ENCODE measurements around the gene KCND3.

- TF ChIP-seq, protein P1, sequence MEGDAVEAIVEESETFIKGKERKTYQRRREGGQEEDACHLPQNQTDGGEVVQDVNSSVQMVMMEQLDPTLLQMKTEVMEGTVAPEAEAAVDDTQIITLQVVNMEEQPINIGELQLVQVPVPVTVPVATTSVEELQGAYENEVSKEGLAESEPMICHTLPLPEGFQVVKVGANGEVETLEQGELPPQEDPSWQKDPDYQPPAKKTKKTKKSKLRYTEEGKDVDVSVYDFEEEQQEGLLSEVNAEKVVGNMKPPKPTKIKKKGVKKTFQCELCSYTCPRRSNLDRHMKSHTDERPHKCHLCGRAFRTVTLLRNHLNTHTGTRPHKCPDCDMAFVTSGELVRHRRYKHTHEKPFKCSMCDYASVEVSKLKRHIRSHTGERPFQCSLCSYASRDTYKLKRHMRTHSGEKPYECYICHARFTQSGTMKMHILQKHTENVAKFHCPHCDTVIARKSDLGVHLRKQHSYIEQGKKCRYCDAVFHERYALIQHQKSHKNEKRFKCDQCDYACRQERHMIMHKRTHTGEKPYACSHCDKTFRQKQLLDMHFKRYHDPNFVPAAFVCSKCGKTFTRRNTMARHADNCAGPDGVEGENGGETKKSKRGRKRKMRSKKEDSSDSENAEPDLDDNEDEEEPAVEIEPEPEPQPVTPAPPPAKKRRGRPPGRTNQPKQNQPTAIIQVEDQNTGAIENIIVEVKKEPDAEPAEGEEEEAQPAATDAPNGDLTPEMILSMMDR (optimal IDR thresholded peaks at IDR 0.05 in 1 of 3, IDR thresholded peaks at IDR 0.05 in 1 of 3, conservative IDR thresholded peaks at IDR 0.05 in 1 of 3; ENCODE audit: extremely low read depth in 1 of 3, insufficient read depth in 2 of 3, low read length in 3 of 3), result no peak
- no peak for TF ChIP-seq EZH2 (IDR thresholded peaks at IDR 0.05; ENCODE audit: low read length)
Measured at GRCh38 chr1:111802110-111802509, 187.4 kb downstream of the KCND3 start.

Measured in keratinocyte (primary cell).